GM12874 (cell line): ENCODE measurements around the gene TGFB3.

Experiments used
- TF ChIP-seq, protein P1 (sequence below): IDR thresholded peaks from 2 replicates; pipeline ENCODE4 v1.5.1; 2011; ENCODE audit warnings: low read depth, mild to moderate bottlenecking, control low read depth, low read length, moderate library complexity; ENCODE audit not compliant: insufficient read depth

Gene TGFB3

DNA sequence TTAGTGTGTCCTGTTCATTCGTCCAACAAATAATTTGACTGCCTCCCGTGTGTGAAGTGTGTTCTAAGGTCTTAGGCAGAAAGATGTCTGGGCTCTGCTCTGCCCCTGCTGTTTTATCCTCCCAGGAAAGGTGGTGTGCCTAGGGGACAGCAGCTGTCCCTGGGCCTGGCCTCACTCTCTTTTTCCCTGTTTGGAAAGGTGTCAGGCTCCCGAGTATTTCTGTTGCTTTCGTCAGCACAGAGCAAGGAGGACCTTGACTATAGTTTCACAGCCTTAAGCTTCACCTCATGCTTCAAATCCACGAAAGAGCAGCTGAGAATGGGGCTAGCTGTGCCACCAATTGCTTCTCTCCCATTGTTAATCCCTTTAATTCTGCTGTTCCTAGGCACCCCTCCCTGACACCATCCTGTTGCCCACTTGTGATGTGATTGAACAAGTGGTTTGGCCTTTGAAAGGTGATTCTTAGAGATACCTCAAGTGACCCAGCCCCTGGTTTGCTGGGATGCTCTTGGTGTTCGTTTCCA is 54.2 kb downstream of the TGFB3 start:
- TF ChIP-seq, protein P1, sequence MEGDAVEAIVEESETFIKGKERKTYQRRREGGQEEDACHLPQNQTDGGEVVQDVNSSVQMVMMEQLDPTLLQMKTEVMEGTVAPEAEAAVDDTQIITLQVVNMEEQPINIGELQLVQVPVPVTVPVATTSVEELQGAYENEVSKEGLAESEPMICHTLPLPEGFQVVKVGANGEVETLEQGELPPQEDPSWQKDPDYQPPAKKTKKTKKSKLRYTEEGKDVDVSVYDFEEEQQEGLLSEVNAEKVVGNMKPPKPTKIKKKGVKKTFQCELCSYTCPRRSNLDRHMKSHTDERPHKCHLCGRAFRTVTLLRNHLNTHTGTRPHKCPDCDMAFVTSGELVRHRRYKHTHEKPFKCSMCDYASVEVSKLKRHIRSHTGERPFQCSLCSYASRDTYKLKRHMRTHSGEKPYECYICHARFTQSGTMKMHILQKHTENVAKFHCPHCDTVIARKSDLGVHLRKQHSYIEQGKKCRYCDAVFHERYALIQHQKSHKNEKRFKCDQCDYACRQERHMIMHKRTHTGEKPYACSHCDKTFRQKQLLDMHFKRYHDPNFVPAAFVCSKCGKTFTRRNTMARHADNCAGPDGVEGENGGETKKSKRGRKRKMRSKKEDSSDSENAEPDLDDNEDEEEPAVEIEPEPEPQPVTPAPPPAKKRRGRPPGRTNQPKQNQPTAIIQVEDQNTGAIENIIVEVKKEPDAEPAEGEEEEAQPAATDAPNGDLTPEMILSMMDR = no peak

DNA sequence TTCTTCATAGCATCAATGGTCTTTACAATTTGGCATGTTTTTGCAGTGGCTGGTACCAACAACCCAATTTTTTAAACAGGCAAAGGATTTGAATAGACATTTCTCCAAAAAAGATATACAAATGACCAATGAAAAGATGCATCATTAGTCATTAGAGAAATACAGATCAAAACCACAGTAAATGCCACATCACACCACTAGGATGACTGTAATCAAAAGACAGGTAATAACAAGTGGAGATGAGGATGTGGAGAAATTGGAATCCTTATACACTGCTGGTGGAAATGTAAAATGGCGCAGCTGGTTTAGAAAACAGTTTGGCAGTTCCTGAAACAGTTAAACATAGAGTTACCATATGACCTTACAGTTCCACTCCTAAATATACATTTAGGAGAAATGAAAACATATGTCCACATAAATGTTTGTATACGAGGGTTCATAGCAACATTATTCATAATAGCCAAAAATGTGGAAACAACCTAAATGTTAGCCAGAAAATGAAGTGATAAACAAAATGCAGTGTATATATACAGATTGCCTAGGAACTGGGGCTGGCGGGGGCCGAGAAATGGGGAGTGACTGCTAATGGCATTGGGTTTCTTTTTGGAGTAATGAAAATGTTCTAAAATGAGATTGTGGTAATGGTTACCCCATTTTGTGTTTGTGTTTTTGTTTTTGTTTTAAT is 55.2 kb downstream of the TGFB3 start:
- TF ChIP-seq, protein P1 = no peak

DNA sequence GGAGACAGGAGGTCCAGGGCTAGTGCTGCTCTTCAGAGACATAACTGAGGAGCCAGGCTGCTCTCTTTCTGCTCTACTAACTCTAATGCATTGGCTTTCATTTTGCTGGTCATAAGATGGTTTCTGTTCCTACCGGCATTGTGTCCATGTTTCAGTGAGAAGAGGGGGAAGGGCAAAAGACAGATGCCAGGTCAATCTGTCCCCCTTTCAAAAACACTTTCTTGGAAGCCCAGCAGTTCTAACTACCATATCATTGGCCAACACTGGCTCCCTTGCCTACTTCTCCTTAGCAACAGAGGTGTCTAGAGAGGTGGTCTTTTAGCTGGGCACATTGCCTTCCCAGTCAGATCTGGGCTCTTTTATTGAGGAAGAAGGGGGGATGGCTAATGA is 63.9 kb downstream of the TGFB3 start:
- TF ChIP-seq, protein P1 = no peak

DNA sequence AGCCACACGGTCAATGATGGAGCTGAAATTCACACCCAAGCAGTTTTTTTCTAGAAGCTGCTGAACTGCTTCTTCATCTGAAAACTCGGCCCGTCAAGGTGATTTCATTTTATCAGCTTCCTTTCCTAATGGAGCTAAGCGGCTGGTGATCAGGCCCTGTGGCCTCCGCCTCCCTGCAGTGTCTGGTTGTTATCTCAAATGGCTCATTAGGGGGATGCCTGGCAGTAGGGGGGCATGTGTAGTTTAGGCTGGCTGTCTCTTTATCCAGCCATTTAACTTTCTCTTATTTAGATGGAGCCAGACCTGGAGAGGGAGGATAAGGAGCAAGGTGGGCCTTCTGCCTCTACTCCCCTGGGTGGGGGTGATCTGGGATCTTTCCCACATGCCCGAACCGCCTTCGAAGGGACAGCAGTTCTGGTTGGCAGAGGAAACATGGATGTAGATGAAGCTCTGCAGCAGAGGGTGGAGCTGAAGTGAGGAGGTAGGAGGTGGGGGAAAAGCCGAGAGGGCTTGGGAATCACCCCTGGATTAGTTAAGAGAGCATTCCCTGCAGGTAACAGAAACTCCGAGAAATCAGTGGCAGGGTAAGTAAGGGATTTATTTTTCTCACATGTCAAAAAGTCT is 64.4 kb downstream of the TGFB3 start:
- TF ChIP-seq, protein P1 = no peak

DNA sequence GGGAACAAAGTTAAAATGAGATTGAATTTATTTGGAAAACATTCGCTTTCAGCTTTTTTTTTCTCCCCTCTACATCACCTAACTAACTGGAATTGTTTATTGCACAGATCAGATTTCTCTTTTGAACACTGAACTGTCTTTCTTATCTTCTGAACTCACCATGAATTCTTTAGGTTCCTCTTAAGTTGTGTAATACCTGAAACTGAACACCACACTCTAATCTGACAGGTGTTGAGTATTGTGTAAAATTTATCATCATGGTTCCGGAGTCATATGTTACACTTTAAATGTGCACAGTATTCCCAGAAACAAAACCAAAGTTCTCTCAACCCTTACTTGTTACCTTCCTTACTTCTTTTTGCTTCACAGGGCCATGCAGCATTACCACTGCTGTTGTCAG is 66.8 kb downstream of the TGFB3 start:
- TF ChIP-seq, protein P1 = no peak

DNA sequence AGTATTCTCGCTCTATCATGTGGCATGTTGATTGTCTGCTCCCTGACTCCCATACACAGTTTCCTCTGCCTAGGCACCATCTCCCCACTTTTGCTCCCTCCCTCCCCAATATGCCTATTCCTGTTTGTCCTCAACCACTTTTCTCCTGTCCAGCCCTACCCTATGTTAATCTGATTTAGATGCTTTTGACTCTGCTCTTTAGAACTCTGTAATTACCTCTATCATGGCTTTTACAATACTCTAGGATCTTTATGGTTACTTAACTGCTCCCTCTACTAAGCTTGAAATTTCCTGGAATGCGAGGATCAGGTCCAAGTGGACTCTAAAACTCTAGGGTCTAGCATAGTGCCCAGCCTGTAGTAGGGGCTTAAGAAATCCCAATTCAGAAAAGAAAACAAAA is 68.6 kb downstream of the TGFB3 start:
- TF ChIP-seq, protein P1 = no peak

DNA sequence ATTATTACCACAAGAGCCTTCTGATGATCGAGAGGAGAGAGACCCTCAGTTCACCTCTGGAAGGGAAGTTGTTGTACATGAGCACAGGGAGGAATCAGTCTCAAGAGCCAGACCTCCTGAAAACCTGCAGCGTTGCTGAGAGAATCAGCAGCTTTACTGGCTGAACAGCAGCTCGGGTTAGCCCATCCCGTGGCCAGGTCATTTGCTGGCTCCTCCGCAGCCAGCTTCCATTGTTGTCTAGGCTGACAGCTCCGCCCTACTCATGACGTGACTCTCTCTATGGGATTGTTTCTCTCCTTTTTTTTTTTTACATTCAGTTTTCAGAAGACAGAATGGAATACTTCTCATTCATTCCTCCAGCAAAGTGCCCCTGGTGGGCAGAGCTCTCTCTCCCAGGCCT is 69.9 kb downstream of the TGFB3 start:
- TF ChIP-seq, protein P1 = no peak
